Fibroblast of the aortic adventitia (primary cell): ENCODE measurements around the gene SEMA4D. TPM values are rescaled to one million over a fixed set of nuclear protein-coding genes. Genes with fewer than 3 reads are reported as not detected.

Experiments used
- DNase-seq: peaks from one replicate; pipeline ENCODE4 v3.0.0-alpha.2; 2010; ENCODE audit warnings: low read depth
- H3K4me3 ChIP-seq: 2 replicates; pipeline ENCODE4 v1.5.1; 2011; ENCODE audit warnings: low read depth, mild to moderate bottlenecking, control low read depth, low read length, moderate library complexity
- CTCF ChIP-seq: IDR thresholded peaks from 2 replicates; pipeline ENCODE4 v1.5.1; 2011; ENCODE audit warnings: mild to moderate bottlenecking, low read length, control low read depth, inconsistent platforms; ENCODE audit not compliant: insufficient read depth
- total RNA-seq: library from RNA; depleted of rRNA; stranded (reverse); fragments of >200 nt; gene quantifications from 2 replicates; pipeline ENCODE4 v1.2.3, GENCODE V29; 2012; ENCODE audit warnings: low replicate concordance

The SEMA4D gene
- total RNA-seq, 1 donor, result 0.36 TPM

GRCh38 chr9:89518466-89519365, 20.8 kb upstream of the SEMA4D start:
- no peak for DNase-seq
- no peak for TF ChIP-seq CTCF
- no peak overlapping the region for H3K4me3 ChIP-seq

GRCh38 chr9:89515416-89515815, 17.5 kb upstream of the SEMA4D start:
- no peak for TF ChIP-seq CTCF
- no peak overlapping the region for H3K4me3 ChIP-seq
- DNase-seq, result no peak

- H3K4me3 ChIP-seq, result no peak overlapping the region
- no peak for TF ChIP-seq CTCF
- no peak for DNase-seq
These were observed 17.0 kb upstream of the SEMA4D start for GRCh38 chr9:89514956-89515355.

GRCh38 chr9:89514337-89514736, 16.4 kb upstream of the SEMA4D start:
- no peak for TF ChIP-seq CTCF
- no peak overlapping the region for H3K4me3 ChIP-seq
- DNase-seq, result no peak

GRCh38 chr9:89513837-89514236, 15.9 kb upstream of the SEMA4D start:
- TF ChIP-seq CTCF, result no peak
- no peak overlapping the region for H3K4me3 ChIP-seq
- no peak for DNase-seq

GRCh38 chr9:89512382-89512781, 14.5 kb upstream of the SEMA4D start:
- no peak for DNase-seq
- no peak overlapping the region for H3K4me3 ChIP-seq
- no peak for TF ChIP-seq CTCF
